Cardiac septum (tissue), 1 donor: ENCODE measurements around the gene MXRA7. TPM values are rescaled to one million over a fixed set of nuclear protein-coding genes. Genes with fewer than 3 reads are reported as not detected.

ENCODE experiments used
- DNase-seq: peaks from one replicate; pipeline ENCODE4 v3.0.0-alpha.2; 2020; ENCODE audit warnings: low spot score
- intact Hi-C: fragments of 100-400 bp; cut with DNase I; formaldehyde crosslinking; loops from one replicate; pipeline ENCODE4 v1.14.0; 2022
- total RNA-seq: library from RNA; stranded (reverse); fragmentation: NEBNext Ultra II Directional; extraction: Animal tissue kit (Norgen Biotek cat#: 25700); gene quantifications from one replicate; pipeline ENCODE4 v1.2.1, GENCODE V29; 2021
- donor health status: DM: no; HTN: no; CAD: no.

MXRA7 gene
- total RNA-seq, 1 donor from 2014 or later = 666 TPM

- peak; percentile 74 for DNase-seq
- intact Hi-C loops = loop anchor here (5.0 kb wide), 1 partner anchor 33 kb away; no protein-coding TSS in a partner anchor
Measured at GRCh38 chr17:76684756-76685155, 26.0 kb downstream of the MXRA7 start.

DNA sequence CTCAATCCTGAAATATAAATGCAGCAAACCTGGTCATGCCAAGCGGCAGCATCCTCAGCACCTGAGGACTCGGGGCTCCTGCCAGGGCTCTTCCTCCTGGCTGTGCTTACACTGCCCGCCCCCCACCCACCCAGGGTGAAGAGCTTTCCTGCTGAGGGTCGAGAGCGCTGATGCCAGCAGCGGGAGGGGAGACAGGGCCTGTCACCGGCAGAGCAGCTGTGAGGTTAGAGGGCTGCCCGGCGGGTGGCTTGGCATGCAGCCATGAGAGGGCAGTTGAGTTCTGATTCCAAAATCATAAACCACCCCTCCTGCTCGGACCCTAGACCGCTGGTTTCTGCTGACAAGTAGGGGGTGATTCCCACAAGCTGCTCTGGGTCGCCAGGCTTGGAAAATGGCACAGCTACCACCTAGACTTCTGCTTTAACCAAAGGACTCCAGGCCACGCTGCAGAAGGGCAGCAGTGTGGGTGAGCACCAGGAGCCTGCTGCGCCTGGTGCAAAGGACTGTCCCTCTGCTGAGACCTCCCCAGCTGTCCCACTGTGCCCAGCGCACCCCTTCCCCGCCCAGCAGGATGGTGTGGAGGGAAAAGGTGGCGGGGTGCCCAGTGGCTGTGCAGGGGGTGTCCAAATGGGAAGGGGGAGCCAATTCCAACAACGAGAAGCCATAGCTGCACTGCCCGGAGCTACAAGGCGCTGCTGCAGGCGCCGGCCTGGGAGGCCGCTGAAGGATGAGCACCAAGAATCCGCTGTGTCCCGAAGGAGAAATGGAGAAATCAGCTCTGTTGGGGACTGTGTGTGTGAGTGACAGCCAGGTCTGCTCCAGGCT is 26.6 kb downstream of the MXRA7 start:
- intact Hi-C loops = loop anchor here (5.0 kb wide), 1 partner anchor 33 kb away; no protein-coding TSS in a partner anchor
- peak; percentile 74 for DNase-seq

DNA sequence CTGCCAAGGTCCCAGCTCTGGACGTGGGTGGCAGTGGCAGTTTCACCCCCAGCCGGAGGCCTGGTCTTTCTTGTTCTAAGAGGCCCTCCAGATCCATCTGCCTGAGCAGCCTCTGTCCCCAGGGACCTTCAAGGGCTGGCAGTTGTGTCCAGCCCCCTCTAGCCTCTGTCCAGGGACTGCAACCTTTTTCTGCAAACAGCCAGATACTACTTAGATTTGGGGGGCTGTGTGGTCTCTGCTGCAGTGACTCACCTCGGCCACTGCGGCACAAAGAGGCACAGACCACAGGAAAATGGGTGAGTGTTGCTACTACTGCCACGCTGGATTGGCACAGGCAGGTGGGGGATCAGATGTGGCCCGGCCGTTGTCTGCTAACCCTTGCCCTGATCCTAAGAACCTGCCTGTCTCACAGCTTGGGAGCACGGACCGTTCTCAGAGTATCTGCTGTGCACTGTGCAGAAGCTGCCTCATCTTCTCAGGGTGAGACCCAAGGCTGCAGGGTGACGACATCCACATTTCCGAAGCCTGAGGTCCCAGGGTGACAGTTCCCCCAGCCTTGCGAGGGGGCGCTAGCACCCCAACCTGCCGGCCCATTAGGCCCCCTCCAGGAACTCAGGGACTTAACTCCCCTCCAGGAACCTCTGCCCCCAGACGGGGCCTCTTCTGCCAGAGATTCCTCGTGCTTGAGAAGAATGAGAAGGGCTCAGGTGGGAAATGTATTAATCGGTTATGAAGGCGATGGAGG is 27.6 kb downstream of the MXRA7 start:
- intact Hi-C loops = loop anchor here (5.0 kb wide), 1 partner anchor 34 kb away; no protein-coding TSS in a partner anchor
- DNase-seq = peak; percentile 72

- intact Hi-C loops = loop anchor here (5.0 kb wide), 1 partner anchor 35 kb away; no protein-coding TSS in a partner anchor
- DNase-seq = peak; percentile 82
Measured at GRCh38 chr17:76682296-76682695, 28.5 kb downstream of the MXRA7 start.

- intact Hi-C loops = loop anchor here (5.0 kb wide), 1 partner anchor 36 kb away; no protein-coding TSS in a partner anchor
- peak; percentile 87 for DNase-seq
Measured at GRCh38 chr17:76681222-76682137, 29.3 kb downstream of the MXRA7 start.

- intact Hi-C loops = loop anchor here (10.0 kb wide), 1 partner anchor 54 kb away; no protein-coding TSS in a partner anchor
- DNase-seq = no peak
Measured at GRCh38 chr17:76679239-76679638, 31.5 kb downstream of the MXRA7 start.

DNA sequence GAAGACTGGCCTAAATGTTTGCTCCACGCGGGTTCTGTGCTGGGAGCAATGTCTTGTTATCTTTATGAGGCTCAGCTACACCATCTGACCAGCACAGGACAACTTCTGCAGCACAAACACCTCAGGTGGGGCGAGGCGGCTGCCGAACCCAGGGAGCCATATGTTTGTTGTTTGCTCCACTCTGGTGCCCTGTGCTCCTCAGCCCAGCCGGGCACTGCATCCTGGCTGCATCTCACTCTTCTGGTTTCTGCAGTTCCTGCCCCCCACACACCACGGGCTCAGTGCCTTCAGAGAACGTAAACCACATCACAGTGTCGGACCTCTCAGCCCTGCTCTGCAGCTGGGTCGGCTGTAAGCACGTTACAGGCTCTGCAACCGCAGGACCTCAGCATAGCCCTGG is 32.4 kb downstream of the MXRA7 start:
- intact Hi-C loops = loop anchor here (10.0 kb wide), 1 partner anchor 54 kb away; no protein-coding TSS in a partner anchor

DNA sequence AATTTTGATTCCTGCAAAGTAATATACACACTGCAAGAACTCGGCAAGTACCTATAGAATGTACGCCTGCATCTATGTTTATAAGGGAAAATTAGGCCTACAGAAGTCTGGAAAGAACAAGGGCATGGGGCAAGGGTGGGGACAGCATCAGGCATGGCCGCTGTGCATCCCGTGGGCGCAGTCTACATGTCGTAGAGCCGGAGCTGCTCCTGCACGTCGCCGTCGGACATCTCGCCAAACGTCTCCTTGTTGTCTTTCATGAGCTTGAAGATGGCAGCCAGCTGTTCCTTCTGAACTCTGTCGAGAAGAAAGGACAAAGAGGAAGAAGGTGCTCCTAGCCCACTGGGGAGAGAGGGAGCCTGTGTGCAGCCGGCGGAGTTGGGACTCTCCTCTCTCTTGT is 33.4 kb downstream of the MXRA7 start:
- DNase-seq = no peak
- intact Hi-C loops = loop anchor here (10.0 kb wide), 1 partner anchor 53 kb away; no protein-coding TSS in a partner anchor

More for the DNA sequence above, 32.4 kb downstream of the MXRA7 start:
- peak; percentile 44 for DNase-seq

DNA sequence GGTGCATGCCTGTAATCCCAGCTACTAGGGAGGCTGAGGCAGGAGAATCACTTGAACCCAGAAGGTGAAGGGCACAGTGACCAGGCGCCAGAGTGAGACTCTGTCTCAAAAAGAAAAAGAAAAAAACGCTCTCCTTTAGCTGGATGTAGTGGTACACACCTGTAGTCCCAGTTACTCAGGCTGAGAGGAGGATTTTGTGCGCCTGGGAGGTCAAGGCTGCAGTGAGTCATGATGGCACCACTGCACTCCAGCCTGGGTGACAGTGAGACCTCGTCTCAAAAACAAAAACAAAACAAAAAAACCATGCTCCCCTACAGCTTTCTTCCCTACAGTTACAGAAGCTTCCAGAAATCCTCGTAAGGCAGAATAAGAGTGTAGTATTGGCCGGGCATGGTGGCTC is 34.1 kb downstream of the MXRA7 start:
- DNase-seq = no peak
- intact Hi-C loops = loop anchor here (10.0 kb wide), 1 partner anchor 52 kb away; no protein-coding TSS in a partner anchor

- intact Hi-C loops = loop anchor here (10.0 kb wide), 1 partner anchor 51 kb away; no protein-coding TSS in a partner anchor
- no peak for DNase-seq
Measured at GRCh38 chr17:76675648-76676047, 35.1 kb downstream of the MXRA7 start.

GRCh38 chr17:76674600-76674999 is 36.2 kb downstream of the MXRA7 start:
- intact Hi-C loops = loop anchor here (5.0 to 10.0 kb wide), 2 partner anchors 38 to 50 kb away; partner anchors contain the start of gene MXRA7

GRCh38 chr17:76673729-76674128 is 37.0 kb downstream of the MXRA7 start:
- intact Hi-C loops = loop anchor here (5.0 to 10.0 kb wide), 2 partner anchors 39 to 49 kb away; partner anchors contain the start of gene MXRA7
- no peak for DNase-seq

More at GRCh38 chr17:76674600-76674999, 36.2 kb downstream of the MXRA7 start:
- no peak for DNase-seq

DNA sequence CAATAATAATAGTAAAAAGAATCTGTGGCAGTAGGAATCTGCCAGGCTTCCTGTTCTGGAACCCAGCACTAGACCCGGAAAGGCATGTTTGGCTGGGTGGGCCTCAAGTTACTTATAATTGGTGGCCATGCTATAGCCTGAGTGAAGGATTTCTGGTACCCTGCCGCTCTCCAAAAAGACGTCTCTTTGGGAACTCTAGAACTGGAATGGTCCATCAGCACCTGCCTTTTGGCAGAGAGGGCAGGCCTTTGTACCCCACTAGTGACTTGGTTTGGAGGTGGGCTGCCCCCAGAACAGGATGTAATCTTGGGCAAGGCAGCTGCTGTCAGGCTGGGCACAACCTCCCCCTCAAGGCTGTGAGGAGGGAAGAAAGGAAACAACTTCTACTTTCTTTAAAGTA is 37.9 kb downstream of the MXRA7 start:
- intact Hi-C loops = loop anchor here (5.0 to 10.0 kb wide), 2 partner anchors 39 to 48 kb away; partner anchors contain the start of gene MXRA7
- DNase-seq = no peak

- intact Hi-C loops = loop anchor here (5.0 to 10.0 kb wide), 2 partner anchors 40 to 48 kb away; partner anchors contain the start of gene MXRA7
- DNase-seq = no peak
Measured at GRCh38 chr17:76672270-76672851, 38.4 kb downstream of the MXRA7 start.

GRCh38 chr17:76671912-76672262 is 38.9 kb downstream of the MXRA7 start:
- intact Hi-C loops = loop anchor here (5.0 to 10.0 kb wide), 2 partner anchors 40 to 47 kb away; partner anchors contain the start of gene MXRA7
- DNase-seq = no peak

DNA sequence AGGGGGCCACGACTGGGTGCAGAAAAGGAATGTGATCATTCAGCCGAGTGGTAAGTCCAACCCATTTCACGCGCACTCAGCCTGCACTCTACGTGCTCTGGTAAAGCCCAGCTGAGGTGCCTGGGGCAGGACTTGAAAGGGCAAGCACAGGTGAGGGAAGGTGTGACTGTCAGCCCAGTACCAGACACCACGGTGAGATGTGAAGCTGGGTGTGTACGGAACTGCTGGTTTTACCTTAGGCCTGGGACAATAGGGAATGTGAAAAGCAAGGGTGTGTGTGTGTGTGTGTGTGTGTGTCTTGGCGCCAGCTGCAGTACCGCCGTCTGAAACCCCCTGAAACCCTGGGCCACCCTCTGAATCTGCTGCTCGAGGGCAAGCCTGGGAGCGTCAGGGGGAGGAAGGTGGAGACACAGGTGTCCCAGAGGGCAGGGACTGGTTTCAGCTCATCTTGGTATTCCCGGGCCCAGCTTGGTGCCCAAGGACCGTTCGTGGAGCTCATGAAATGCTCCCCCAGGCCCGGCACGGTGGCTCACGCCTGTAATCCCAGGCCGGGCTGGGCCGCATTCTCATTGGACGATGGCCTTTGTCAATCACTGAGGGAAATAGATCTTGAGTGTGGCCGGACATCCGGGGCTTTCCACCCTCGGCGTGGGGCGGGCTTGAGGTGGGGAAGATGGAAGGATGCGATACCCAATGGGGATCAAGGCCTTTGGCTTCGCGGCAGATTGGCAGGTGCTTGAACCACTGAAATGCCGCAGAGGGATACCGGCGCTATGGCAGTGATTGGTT is 39.4 kb downstream of the MXRA7 start:
- intact Hi-C loops = loop anchor here (5.0 to 10.0 kb wide), 2 partner anchors 41 to 47 kb away; partner anchors contain the start of gene MXRA7

DNA sequence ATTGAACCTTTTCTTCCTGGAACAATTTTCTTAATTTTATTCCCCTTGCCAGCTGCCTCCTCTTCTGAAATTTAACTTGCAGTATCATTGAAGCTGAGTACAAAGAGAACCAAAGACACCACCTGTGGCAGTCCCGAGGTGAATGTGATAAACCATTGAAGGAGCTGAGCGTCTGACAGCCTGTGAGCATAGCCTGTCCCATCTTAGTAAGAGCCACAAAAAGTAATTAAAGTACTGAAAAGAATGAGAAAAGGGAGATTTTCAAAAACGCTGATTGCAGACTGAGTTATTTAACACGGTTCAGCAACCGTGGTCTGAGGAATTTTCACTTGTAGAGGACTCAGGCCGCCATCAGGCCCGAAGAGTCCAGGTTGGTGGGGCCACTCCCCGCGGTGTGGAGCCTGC is 40.0 kb downstream of the MXRA7 start:
- intact Hi-C loops = loop anchor here (5.0 to 10.0 kb wide), 2 partner anchors 42 to 46 kb away; partner anchors contain the start of gene MXRA7
- DNase-seq = no peak

More for the DNA sequence above, 39.4 kb downstream of the MXRA7 start:
- DNase-seq = peak; percentile 100
